Stimulated activated CD8-positive, alpha-beta memory T cell treated with anti-CD3 and anti-CD28 coated beads, Interleukin-4, amount 100 ng/mL, for 1 hour (primary cell): ENCODE results near the gene CDC123.
"Not testable (repeated sequence)": the region's sequence is repeated elsewhere in the genome, so short reads cannot be mapped to it uniquely, and the experiment has no call there.

ENCODE experiments used
- DNase-seq, 2 donors: peaks; one replicate each; pipeline ENCODE4 v3.0.0-alpha.2; 2020; ENCODE audit warnings: low read depth in 2 of 2, low spot score in 1 of 2

Gene CDC123, protein sequence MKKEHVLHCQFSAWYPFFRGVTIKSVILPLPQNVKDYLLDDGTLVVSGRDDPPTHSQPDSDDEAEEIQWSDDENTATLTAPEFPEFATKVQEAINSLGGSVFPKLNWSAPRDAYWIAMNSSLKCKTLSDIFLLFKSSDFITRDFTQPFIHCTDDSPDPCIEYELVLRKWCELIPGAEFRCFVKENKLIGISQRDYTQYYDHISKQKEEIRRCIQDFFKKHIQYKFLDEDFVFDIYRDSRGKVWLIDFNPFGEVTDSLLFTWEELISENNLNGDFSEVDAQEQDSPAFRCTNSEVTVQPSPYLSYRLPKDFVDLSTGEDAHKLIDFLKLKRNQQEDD

DNA sequence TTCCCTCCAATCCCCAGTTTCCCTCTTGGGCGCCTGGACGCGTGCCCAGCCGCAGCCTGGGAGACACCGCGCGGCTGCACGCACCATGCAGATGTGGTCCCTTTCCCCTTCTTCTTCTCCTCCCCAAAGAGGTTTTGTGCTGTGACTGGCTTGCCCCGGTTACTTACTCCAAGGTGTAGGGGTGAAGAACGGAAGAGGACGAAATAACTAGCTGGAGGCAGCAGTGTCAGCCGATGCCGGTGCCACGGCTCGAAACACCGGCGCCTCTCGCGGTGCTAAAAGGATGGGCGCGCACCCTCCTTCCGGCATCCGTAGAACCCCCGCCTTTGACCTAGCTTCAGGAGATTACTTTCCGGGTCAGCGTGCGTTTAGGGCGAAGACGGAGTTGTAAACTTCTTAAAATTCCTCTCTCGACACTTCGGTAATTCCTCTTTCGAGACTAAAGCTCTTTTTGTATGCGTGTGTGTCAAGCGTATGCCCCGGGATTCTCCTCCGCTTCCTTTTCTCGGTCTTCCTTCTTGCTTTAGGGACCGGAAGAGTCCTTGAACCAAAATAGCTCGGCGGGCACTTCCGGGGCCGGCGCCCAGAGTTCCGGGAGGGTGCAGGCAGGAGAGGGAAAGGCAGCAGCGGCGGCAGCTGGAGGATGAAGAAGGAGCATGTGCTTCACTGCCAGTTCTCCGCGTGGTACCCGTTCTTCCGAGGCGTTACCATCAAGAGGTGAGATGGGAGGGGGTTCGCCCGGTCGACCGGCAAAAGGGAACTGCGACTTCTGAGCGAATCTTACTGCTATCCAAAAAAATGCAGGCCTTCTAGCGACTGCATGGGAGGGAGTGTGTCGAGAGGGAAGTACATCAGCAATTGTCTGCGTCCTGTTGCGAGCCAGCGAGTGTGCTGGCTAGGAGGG, at the start of gene CDC123, which contains the start of gene NUDT5:
Gene CDC123, plus strand, starts transcription at position 586 of the 904 bp plus-strand sequence. Its CDS starts 58 bp downstream, at position 644.
Gene NUDT5, minus strand, starts transcription at position 289 of the 904 bp plus-strand sequence. CDS start 9,600 bp downstream, outside the sequence.
- DNase-seq: peak; percentile 44 to 66

DNA sequence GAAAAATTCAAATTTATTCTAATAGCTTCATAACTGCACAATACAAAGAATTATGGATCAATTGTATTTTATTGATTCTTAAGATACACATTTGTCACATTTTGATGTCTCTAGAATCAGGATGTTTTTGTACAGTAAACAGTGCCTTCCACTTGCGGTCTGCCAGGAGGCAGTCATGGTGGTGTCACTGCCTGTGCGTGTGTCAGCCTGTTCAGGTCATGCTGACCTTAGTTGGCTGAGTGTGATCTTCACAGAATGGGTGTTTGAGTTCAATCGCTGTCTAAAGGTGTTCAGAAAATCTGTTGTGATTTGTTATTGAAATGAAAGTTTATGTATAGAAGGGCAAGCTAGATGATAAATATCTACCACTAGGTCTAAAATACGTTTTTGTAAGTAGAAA, 45.8 kb upstream of the CDC123 start:
- DNase-seq: no peak

DNA sequence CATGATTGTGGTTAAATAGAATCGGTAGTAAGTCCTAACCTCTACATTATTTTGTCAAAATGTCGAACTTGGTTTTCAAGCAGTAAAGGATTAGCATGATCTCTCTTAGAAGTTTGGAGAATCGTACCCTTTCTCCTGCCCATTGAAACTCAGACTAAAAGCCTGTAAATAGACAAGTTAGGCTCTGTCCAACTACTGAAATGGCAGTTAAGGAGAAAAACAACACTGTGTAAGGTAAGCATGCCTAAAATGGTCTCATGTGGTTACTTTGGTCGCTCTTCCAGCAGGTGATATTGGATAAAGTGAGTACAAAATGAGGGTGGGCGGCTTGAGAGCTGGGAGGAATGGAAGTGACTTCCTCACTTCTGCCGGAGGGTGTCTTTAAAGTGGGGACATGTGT, 41.5 kb upstream of the CDC123 start:
- DNase-seq: no peak

DNA sequence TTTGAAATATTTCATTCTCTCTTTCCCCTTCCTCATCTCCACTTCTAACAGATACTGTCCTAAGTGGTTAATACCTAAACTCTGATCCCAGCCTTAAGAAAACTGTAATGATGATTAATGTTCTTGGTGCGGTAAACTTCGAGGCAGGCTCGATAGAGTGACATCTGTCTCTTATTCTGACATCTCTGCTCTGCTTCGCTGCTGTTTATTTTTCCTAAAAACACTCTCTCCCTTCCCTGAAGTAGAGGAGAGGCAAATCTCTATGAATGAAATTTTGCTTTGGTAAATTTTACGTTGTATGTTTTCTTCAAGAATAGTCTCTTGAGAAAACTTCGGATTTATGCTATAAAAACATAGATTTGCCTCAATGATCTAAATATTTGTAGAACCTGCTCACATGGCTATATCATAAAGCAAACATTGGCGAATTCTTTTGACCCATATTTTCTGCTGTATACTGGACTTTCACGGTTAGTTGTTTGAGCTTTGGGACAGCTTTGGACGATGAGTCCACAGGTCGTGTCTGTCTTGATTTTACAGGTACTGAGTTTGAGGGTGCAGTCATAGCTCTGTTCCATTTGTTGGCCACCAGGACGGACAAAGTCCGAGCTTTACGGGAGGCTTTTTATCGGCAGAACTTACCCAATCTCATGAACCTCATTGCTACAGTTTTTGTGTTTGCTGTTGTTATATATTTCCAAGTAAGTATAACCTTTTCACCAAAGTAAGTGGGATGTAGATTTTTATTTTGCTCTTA, 39.4 kb upstream of the CDC123 start:
- no peak for DNase-seq

DNA sequence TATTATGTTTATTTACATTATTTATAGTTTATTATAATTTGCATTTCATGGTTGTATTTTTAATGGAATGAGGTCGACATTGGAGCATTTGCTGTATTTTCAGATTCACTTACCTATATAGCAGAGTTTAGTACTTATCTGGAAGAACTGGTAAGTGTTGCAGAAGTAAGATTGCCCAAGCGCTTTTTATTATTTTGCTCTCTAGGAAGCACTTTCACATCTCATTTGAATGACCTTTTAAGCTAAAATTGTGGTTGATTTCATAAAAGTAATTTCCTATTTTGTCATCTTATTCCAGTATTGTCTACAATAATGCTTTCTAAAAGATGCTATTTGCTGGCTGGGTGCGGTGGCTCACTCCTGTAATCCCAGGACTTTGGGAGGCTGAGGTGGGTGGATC, 37.9 kb upstream of the CDC123 start:
- DNase-seq: no peak

DNA sequence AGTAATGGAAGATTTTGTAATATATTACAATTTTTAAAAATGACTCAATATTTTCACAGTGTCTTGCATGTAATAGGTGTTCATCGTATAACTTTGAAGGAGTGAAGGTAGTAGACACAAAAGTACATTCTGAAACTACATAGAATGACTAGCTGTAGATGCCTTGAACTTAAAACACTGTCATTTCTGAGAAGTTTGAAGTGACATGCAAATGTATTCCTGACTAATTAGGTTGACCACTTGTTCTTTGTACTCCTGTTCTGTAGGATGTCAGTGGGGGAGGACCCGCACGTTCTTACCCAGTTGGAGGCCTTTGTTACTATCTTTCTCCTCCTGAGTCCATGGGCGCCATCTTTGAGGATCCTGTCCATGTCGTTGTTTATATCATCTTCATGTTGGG, 35.3 kb upstream of the CDC123 start:
- no peak for DNase-seq

DNA sequence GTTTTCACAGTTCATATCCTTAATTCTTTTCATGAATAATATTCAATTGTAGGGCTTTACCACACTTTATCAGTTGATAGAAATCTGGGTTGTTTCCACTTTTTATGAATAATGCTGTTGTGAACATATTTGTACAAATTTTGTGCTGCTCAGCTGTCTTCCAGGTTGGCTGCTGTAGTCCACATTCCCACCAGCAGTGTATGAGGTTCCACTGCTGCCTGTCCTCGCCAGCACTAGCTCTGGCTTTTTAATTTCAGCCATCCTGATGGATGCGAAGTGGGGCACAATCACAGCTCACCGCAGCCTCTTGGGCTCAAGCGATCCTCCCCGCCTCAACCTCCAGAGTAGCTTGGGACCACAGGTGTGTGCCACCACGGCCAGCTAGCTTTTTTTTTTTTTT, 33.1 kb upstream of the CDC123 start:
- no peak for DNase-seq

DNA sequence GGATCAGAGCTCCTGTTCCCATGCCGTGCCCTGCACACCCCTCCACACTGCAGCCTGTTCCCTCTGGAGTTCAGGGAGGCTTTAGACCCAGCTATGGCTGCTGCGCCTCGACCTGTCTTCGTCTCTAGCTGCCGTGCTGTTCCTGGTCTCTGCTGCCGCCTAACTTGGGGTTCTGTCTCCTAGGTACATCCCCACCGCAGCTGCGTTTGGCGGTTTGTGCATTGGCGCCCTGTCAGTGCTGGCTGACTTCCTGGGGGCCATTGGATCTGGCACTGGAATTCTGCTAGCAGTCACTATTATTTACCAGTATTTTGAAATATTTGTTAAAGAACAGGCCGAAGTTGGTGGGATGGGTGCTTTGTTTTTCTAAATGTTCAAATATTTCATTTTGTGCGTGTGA, 31.9 kb upstream of the CDC123 start:
- DNase-seq: no peak

DNA sequence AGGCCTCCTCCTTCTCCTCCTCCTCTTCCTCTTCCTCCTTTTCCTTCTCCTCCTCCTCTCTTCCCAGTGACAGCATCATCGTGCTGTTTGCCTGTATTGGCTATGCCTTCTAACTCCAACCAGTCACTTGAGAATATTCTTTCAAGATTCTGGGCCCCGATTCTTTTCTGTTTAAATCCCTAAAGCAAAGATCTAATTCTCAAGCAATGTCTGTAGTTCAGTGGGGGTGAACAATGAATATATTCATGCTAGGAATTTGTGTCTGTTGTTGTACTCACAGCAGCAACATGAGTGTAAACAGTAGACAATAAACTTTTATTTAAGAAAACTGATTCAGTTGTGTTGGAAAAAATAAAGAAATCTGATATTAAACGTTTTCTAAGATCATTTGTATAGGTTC, 31.0 kb upstream of the CDC123 start:
- no peak for DNase-seq

DNA sequence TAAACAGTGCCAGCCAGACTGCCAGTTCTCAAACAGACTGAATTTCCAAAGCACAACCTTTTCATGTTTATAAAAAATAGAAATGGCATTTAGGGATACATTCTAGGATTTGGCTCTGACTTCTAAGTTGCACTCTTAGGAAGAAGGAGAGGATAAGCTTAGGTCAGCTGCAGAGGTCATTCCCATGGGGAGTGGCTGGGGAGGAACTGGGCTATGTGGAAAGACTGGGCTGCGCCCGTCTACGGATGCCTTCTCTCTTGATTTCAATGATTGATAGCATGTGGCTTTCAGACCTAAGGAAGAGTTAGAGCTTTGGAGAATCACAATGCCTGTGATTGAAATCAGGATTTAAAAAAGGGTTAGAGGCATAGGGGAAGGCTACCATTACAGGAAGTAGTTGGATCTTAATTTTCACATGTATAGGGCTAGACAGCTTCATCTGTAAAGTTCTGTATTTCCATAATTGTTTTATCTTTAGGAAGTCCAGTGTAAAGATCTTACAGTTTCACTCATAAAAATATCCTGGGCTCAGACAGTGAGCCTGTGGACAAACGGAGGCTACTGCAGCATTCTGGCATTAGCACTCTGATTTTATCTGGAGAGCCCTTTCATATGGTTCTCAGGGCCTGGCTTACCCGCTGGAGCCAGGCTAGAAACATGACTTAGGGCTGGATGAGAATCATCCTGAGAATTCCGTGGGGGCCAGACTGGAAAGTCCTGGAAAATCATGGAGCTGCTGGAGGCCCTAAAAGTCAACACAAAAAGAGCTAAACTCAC, 29.8 kb upstream of the CDC123 start:
- DNase-seq: no peak

DNA sequence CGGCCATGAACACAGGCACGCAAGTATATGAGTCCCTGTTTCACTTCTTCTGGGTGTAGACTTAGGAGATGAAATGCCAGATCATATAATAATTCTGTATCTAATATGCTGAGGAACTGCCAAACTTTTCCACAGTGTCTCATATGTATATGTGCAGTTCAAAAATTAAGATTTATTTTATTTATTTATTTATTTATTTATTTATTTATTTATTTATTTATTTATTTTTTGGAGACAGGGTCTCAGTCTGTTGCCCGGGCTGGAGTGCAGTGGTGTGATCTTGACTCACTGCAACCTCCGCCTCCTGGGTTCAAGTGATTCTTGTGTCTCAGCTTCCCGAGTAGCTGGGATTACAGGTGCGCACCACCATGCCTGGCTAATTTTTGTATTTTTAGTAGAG, 24.5 kb upstream of the CDC123 start:
- DNase-seq: not testable (repeated sequence)

DNA sequence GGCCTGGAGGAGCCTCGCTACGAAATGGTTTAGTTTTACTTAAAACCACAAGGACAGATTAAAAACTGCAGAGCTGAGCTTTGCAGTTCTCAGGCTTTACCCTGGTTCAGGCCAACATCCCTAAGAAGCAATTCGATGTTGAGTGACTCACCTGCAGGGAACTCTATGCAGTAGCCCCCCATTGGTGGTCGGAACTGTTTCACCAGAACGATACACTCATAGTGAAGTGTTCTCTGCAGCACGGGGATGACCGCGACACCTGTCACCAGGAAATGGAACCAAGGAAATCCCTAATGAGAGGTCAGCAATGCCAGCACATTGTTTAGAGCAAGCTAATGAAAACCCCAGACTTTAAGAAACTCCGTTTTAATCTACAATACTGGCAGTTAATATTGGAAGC, 18.3 kb upstream of the CDC123 start:
- no peak for DNase-seq

DNA sequence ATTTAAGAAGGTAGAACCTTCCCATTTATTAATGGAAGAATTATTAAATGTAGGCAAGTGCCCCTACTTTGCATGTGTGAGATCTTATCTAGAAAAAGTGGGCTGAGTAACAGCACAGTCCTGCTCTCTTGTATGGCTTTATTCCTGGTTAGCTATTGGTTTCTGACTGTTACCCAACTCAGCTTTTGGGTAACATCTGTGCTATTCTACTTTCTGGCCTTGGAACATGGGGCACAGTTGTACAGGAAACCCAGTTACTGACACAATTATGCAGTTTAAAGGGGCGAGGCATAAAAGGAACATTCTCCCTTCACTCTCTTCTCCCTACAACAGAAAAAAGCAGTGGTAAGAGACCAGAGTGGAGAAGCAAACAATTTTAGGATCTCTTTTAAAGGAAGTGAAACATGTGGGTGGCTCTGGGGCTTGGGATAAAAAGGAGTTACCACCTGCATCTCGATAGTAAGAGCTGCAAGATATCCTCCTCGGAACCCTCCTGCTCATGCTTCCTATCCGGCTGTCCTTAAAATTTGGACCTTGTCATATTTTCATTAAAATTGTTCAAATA, 16.3 kb upstream of the CDC123 start:
- DNase-seq: no peak

DNA sequence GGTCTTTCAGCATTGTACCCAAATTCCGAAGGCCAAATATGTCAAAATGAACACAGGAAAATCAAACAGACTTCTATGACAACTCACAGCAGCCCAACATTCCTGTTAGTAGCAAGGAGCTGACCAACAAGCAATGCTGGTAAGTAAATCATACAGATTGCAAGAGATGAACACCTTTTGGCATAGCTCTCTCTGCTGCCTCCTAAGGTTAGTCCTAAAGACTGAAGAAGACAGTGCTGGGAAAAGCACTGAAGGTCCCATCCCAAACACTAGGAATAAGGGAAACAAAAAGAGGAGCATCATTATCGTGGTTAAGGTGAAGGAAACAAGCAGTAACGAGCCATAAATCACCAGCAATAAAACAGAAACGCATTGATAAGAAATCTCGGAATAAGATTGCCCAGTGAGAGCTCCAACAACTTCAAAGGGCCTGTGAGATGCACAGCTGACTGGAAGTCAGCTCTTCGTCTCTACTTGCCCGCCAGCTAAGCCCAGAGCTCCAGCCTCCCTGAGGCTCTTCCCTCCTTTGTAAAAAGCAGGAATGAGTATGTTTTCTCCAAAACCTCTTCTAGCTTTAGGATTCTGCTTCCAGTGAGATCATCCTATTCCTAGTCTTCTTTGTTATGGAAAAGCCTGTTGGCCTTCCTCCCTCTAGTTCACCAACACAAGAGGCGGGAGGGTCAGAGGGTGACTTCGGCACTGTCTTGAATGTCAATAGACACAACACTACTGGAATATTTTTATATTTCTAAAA, 15.6 kb upstream of the CDC123 start:
- DNase-seq: no peak

DNA sequence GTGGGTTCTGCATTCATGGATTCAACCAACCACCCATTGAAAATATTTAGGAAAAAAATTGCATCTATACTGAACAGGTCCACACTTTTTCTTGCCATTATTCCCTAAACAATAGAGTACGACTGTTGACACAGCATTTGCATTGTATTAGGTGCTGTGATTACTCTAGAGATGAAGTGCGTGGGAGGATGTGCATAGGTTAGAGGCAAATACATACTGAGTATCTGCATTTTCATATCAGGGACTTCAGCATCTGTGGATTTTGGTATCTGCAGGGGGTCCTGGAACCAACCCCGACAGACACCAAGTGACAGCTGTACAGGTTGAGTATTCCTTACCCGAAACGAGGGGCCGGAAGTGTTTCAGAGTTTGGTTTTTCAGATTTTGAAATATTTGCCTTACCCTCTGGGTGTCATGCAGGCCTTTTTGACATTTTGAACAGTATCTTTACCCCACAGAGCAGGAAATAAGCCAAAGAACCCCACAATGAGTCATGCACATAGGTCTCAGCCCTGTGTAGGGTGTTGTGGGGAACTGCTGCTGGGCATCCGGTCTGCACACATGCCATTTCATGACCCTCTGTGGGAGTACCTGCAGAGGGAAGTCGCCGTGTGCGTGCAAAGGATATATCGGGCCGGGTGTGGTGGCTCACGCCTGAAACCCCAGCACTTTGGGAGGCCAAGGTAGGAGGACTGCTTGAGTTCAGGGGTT, 14.8 kb upstream of the CDC123 start:
- peak; percentile 13 to 33 for DNase-seq

DNA sequence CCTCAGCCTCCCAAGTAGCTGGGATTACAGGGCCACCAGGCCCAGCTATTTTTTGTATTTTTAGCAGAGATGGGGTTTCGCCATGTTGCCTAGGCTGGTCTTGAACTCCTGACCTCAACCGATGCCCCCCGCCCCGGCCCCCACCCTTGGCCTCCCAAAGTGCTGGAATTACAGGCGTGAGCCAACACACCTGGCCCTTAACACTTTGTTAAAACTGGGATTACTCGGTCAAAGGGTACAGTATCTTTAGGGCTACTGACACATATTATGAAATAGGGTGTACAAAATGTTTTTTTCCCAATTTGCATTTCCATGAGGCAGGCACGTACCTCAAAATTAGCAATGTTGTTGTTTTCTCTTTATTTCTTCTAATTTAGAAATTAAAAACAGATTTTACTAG, 11.8 kb upstream of the CDC123 start:
- DNase-seq: no peak

DNA sequence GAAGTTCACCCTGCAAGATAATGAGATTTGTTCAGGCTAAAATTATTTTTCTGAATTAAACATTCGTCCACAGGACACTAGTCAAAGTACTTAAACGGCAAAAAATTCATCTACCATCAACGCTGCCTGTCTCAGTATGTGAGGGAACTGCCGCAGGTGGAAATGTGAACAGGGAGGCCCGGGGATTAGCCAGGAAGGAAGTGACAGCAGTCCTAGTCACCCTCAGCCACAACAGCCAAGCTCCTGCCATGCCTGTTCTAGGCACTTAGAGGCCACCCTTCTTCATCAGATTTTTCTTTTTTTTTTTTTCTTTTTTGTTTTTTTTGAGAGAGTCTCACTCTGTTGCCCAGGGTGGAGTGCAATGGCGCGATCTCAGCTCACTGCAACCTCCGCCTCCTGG, 9.7 kb upstream of the CDC123 start:
- DNase-seq: no peak

DNA sequence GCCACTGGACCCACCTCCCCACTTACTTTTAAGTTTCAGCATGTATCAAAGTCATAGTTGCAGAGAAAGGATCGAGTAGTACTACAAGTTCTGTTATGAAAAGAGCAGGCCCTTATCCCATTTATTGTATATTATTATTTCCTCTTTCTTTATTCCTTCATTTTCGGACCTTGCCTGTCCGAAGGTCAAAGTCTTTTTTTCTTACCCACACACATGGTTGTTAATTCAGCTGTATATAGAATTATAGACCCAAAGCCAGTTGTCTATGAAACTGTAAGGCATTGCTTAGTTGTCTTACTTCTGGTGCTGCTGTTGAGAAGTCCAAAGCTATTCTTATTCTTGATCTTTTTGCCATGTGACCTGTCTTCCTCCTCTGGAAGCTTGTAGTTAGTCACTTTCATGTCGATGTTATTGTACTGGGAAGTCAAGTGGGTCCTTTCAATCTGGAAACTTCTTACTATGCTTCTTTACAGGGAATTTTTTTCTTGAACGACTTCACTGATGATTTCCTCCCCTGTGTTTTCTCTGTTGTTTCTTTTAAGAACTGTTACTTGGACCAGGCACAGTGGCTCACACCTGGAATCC, 8.6 kb upstream of the CDC123 start:
- DNase-seq: no peak

DNA sequence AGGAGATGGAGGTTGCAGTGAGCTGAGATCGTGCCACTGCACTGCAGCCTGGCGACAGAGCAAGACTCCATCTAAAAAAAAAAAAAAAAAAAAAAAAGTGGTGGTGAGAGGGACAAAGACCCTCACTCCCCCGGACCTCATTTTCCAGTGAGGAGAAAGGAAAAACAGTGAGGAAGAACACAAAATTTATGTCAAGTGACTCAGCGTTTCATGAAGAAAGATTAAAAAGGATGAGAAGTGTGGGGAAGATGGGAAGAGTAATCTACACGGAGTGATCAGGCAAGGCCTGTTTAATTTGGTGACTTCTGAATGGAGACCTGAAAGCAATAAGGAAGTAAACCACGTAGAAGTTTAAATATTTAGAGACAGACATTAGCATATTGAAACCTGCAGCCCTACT, 7.3 kb upstream of the CDC123 start:
- no peak for DNase-seq
